ENCODE results near the gene PTPN3.

PTPN3 gene

GRCh38 chr9:109328978-109329637 is 169.0 kb downstream of the PTPN3 start:
- DNase-seq, result no peak
